ENCODE measurements around the gene MOB1A.

- TF ChIP-seq EZH2 (IDR thresholded peaks at IDR 0.05) = no peak
- peak; percentile 9 for TF ChIP-seq POLR2AphosphoS5 (IDR thresholded peaks at IDR 0.05; ENCODE audit: borderline replicate concordance, low read depth, low read length)
- no peak for TF ChIP-seq FOXP2 (optimal IDR thresholded peaks at IDR 0.05; ENCODE audit: control extremely low read depth, extremely low read length, insufficient read depth)
Observed at GRCh38 chr2:74222300-74222650, 43.6 kb upstream of the MOB1A start.
